ENCODE measurements around the gene BICDL1. TPM values are rescaled to one million over a fixed set of nuclear protein-coding genes. Genes with fewer than 3 reads are reported as not detected.

The BICDL1 gene
- total and polyA plus RNA-seq, 10 of the 15 experiments (the other 5 are each of a cell fraction or from before 2014, with no cell fraction given): 0.72 to 12.3 (median 4.2) TPM

DNA sequence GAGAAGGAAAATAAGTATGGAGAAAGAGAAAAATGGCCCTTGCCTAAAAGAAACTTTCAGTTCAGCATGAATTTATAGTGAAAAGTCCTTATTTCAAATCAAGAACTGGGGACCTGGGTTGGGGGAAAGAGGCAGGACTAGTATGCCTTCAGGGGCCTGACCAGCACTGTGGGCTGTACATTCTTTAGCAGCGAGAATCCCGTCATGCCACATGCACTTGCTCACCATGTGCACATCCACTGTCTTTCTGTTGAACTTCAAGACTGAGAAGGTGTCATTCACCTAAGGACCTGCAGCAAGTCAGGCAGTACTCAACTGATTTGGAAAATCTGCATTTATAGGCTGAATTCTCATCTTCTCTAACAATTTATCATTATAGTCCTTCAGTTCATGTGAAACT, 77.3 kb downstream of the BICDL1 start:
- SMC1A ChIA-PET (ENCODE audit: uncharacterized antibody, unreplicated experiment): interaction anchor here (1.3 kb wide), 1 partner anchor 45 kb away, joined by 4 read pairs; no protein-coding TSS in a partner anchor
- Histone ChIP-seq H3K4me1 (ENCODE audit: control insufficient read depth, insufficient read depth, low read length) (no peaks in the 10 kb centered on the region), H3K27me3 (replicated peaks in 1 of 2; ENCODE audit: control insufficient read depth in 2 of 2, insufficient read depth in 2 of 2, low read length in 1 of 2) (no peaks in the 10 kb centered on the region), H4K20me1 (ENCODE audit: control insufficient read depth, insufficient read depth) (no peaks in the 10 kb centered on the region), H3K27ac (ENCODE audit: control insufficient read depth, insufficient read depth) (no peak overlapping the region), H3K4me3 (no peak overlapping the region), H3K36me3 (ENCODE audit: control insufficient read depth in 2 of 2, insufficient read depth in 2 of 2, low read length in 1 of 2) (no peaks in the 10 kb centered on the region), H2AFZ (ENCODE audit: control insufficient read depth, low read depth, low read length) (no peak overlapping the region), H3K4me2 (ENCODE audit: control insufficient read depth, insufficient read depth) (no peak overlapping the region), H3K9me3 (replicated peaks; ENCODE audit: control insufficient read depth, insufficient read depth, low read length) (no peaks in the 10 kb centered on the region), H3K79me2 (ENCODE audit: control insufficient read depth, insufficient read depth, low read length) (no peaks in the 10 kb centered on the region), H3K9ac (ENCODE audit: control insufficient read depth, insufficient read depth, low read length) (no peak overlapping the region)
- POLR2A ChIA-PET: interaction anchor here (0.6 kb wide), 1 partner anchor 67 kb away, joined by 5 read pairs; no protein-coding TSS in a partner anchor
- no peak for DNase-seq (ENCODE audit: low read depth, low spot score)
- intact Hi-C loops (cut with micrococcal nuclease; ENCODE audit: unreplicated experiment): no loop called here
- no peak for FAIRE-seq
- CTCF ChIA-PET: interaction anchor here (1.3 kb wide), 1 partner anchor 14 kb away, joined by 3 read pairs; no protein-coding TSS in a partner anchor
- TF ChIP-seq BCL3 (IDR thresholded peaks at IDR 0.05; ENCODE audit: borderline replicate concordance, insufficient read depth, low read depth, low read length, poor library complexity, severe bottlenecking) (no peak), JUND (IDR thresholded peaks at IDR 0.05; ENCODE audit: low read depth, low read length) (no peak), ZNF217 (IDR thresholded peaks at IDR 0.05) (no peak), RB1 (IDR thresholded peaks at IDR 0.05; ENCODE audit: borderline replicate concordance) (no peak)
- RAD21 ChIA-PET (ENCODE audit: unreplicated experiment): no interaction called here
- WGBS (ENCODE audit: insufficient coverage, insufficient replicate concordance, low lambda C conversion rate, missing lambda C conversion rate): 79% methylated on average over 2 of the region's 2 CpGs
- ATAC-seq: no peak
- BruUV-seq (replicated peaks): no TSS peak
- in situ Hi-C loops (cut with MboI): no loop called here
